ENCODE data around the gene PBX3. TPM values are rescaled to one million over a fixed set of nuclear protein-coding genes. Genes with fewer than 3 reads are reported as not detected.

Gene PBX3
- total RNA-seq, 1 experiment from 2014 or later, result 46.0 TPM

GRCh38 chr9:125787715-125788114 lies 40.5 kb downstream of the PBX3 start:
- Histone ChIP-seq H2BK20ac (ENCODE audit: low read depth, low read length, poor library complexity, severe bottlenecking) (no peak overlapping the region), H3K23ac (ENCODE audit: insufficient read length, low read depth, low read length) (no peak overlapping the region), H4K20me1 (ENCODE audit: control insufficient read depth, insufficient read depth, insufficient read length) (no peaks in the 10 kb centered on the region), H3K14ac (ENCODE audit: insufficient read depth, low read length) (no peak overlapping the region), H3K18ac (ENCODE audit: insufficient read length, low read depth, low read length) (no peak overlapping the region), H3K4me2 (ENCODE audit: insufficient read depth, insufficient read length, low read length) (no peak overlapping the region), H3T11ph (ENCODE audit: low read length) (no peak overlapping the region), H3K9me3 (ENCODE audit: control insufficient read depth, low read depth, low read length) (no peaks in the 10 kb centered on the region), H4K8ac (replicated peaks; ENCODE audit: insufficient read length, low read depth, low read length) (no peak overlapping the region), H2BK15ac (ENCODE audit: low read depth, low read length) (no peak overlapping the region), H4K91ac (ENCODE audit: insufficient read length, low read depth, low read length) (no peak overlapping the region), H3K27me3 (ENCODE audit: insufficient read depth, low read length) (no peaks in the 10 kb centered on the region), H2BK12ac (ENCODE audit: insufficient read length, low read depth, low read length) (no peak overlapping the region), H3K23me2 (ENCODE audit: insufficient read length, low read depth, low read length, poor library complexity, severe bottlenecking) (no peaks in the 10 kb centered on the region), H2AK5ac (ENCODE audit: insufficient read length, low read length) (no peak overlapping the region), H2AFZ (ENCODE audit: low read length) (no peak overlapping the region), H3K56ac (ENCODE audit: insufficient read length, low read depth, low read length) (no peak overlapping the region), H3K4me1 (ENCODE audit: insufficient read depth, low read length) (no peaks in the 10 kb centered on the region), H2BK120ac (ENCODE audit: low read depth, low read length, poor library complexity, severe bottlenecking) (no peak overlapping the region), H3K27ac (ENCODE audit: insufficient read length, low read depth, low read length) (no peak overlapping the region), H4K5ac (ENCODE audit: insufficient read length, low read depth, low read length) (no peak overlapping the region), H2BK5ac (ENCODE audit: insufficient read length, low read length) (no peak overlapping the region), H3K4ac (ENCODE audit: low read depth, low read length) (no peak overlapping the region), H3K9ac (ENCODE audit: extremely low read depth, insufficient read length, low read length) (no peak overlapping the region), H3K79me1 (ENCODE audit: insufficient read depth, low read depth, low read length, poor library complexity, severe bottlenecking) (peaks cover 6% of the 10 kb centered on the region), H3K79me2 (ENCODE audit: insufficient read depth, low read length) (no peaks in the 10 kb centered on the region)
- Mint-ChIP-seq H3K36me3 (ENCODE audit: insufficient read depth in 1 of 3, low read depth in 3 of 3) (peaks cover 8 to 26% (median 24%) of the 10 kb centered on the region in 3 experiments), H3K4me1 (peaks cover 12 to 18% of the 10 kb centered on the region in 2 experiments), H3K27ac (peak overlapping the region in 1 of 3 experiments; percentile 1; a peak in 1 of 7 replicates), H3K9me3 (peaks cover 5 to 9% of the 10 kb centered on the region in 2 experiments), H3K27me3 (ENCODE audit: low read depth) (no peaks in the 10 kb centered on the region), H3K4me3 (no peak overlapping the region)
- 100% methylated on average over 1 of the region's 1 CpG for WGBS (ENCODE audit: extremely low coverage, insufficient read length, low lambda C conversion rate)
- DNase-seq, result no peak
- TF ChIP-seq, protein P1, sequence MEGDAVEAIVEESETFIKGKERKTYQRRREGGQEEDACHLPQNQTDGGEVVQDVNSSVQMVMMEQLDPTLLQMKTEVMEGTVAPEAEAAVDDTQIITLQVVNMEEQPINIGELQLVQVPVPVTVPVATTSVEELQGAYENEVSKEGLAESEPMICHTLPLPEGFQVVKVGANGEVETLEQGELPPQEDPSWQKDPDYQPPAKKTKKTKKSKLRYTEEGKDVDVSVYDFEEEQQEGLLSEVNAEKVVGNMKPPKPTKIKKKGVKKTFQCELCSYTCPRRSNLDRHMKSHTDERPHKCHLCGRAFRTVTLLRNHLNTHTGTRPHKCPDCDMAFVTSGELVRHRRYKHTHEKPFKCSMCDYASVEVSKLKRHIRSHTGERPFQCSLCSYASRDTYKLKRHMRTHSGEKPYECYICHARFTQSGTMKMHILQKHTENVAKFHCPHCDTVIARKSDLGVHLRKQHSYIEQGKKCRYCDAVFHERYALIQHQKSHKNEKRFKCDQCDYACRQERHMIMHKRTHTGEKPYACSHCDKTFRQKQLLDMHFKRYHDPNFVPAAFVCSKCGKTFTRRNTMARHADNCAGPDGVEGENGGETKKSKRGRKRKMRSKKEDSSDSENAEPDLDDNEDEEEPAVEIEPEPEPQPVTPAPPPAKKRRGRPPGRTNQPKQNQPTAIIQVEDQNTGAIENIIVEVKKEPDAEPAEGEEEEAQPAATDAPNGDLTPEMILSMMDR (conservative IDR thresholded peaks at IDR 0.05), result no peak
